Stimulated activated naive CD8-positive, alpha-beta T cell treated with anti-CD3 and anti-CD28 coated beads, Interleukin-15, Interleukin-2, amounts not matched to agents 100 ng/mL and 50 ng/mL, for 24 hours (primary cell): Measurements from ENCODE around the gene ENTPD5.
A peak's percentile ranks its signal among the peaks of the same experiment; 100 is the strongest.

Source experiments
- H3K27ac Mint-ChIP-seq: one replicate; pipeline ENCODE4 v1.8.0; 2021; ENCODE audit warnings: mild to moderate bottlenecking, mixed read lengths
- H3K27me3 Mint-ChIP-seq: one replicate; pipeline ENCODE4 v1.8.0; 2021; ENCODE audit warnings: mixed read lengths
- H3K36me3 Mint-ChIP-seq: one replicate; pipeline ENCODE4 v1.8.0; 2021; ENCODE audit warnings: low read depth, mixed read lengths
- H3K4me1 Mint-ChIP-seq: one replicate; pipeline ENCODE4 v1.8.0; 2021; ENCODE audit warnings: low read depth, mixed read lengths
- H3K4me3 Mint-ChIP-seq: one replicate; pipeline ENCODE4 v1.8.0; 2021; ENCODE audit warnings: mild to moderate bottlenecking, mixed read lengths
- H3K9me3 Mint-ChIP-seq: one replicate; pipeline ENCODE4 v1.8.0; 2021; ENCODE audit warnings: mixed read lengths

Gene ENTPD5

DNA sequence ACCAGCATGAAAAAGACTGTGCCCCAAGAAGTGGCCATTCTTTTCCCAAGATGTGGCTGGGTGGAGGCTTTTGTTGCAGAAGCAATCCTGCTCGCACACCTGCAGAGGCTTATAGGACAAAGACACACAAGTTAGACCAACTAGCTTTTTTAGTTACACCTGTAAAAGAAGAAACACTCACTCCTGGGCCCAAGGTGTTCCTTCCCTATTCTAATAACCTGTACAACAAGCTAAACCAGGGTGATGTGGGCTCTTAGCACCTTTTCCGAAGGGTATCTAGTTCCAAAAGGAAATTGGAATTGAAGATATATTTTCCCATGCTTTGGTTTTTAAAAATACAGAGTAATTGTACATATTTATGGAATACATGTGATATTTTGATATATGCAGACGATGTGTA is 31.0 kb downstream of the ENTPD5 start:
- no peaks in the 10 kb centered on the region for H3K27me3 Mint-ChIP-seq
- no peaks in the 10 kb centered on the region for H3K9me3 Mint-ChIP-seq
- no peak overlapping the region for H3K27ac Mint-ChIP-seq

DNA sequence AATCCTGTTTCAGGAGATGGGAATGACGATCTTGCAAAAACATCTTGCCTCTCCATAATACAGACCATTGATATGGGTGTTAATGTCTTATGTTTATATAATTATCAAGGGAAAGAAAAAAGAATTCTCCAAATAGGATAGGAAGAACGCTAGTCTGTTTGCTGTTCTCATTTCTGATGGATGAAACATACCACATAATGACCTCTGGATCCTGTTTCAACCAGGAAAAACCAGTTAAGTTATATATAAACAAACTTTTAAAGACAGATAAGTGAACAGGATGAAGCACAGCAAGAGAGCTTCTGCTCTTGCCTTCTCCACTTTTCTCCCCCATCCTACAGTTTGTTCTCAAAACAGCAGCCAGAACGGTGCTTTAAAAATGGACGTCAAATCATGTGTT is 41.2 kb downstream of the ENTPD5 start:
- no peaks in the 10 kb centered on the region for H3K9me3 Mint-ChIP-seq
- H3K36me3 Mint-ChIP-seq: peaks cover 16% of the 10 kb centered on the region
- H3K27ac Mint-ChIP-seq: no peak overlapping the region
- no peaks in the 10 kb centered on the region for H3K4me1 Mint-ChIP-seq
- H3K4me3 Mint-ChIP-seq: no peak overlapping the region
- H3K27me3 Mint-ChIP-seq: no peaks in the 10 kb centered on the region

More for the DNA sequence above, 31.0 kb downstream of the ENTPD5 start:
- Mint-ChIP-seq H3K4me3 (no peak overlapping the region), H3K36me3 (peaks cover 24% of the 10 kb centered on the region), H3K4me1 (no peaks in the 10 kb centered on the region)

DNA sequence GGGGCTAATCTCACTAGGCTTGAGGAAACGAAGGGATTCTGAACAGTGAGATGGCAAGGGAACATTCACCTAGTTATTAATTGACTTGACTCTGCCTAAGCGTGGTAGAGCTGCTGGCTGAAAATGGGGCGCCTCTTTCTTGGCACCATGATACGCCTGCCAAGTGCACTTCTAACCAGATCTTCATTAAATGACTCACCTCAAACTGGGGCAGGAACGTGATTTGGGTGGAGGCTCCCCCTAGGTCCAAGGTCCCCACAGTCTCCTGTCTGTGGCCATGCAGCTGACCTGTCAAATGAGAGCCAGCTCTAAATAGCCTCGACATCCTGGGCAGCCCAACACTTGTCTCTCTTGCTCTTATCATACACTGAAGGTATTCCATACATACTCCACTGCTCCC is 43.0 kb downstream of the ENTPD5 start:
- no peak overlapping the region for H3K27ac Mint-ChIP-seq
- no peaks in the 10 kb centered on the region for H3K9me3 Mint-ChIP-seq
- H3K4me1 Mint-ChIP-seq: no peaks in the 10 kb centered on the region
- no peaks in the 10 kb centered on the region for H3K27me3 Mint-ChIP-seq
- no peak overlapping the region for H3K4me3 Mint-ChIP-seq
- H3K36me3 Mint-ChIP-seq: peaks cover 18% of the 10 kb centered on the region

DNA sequence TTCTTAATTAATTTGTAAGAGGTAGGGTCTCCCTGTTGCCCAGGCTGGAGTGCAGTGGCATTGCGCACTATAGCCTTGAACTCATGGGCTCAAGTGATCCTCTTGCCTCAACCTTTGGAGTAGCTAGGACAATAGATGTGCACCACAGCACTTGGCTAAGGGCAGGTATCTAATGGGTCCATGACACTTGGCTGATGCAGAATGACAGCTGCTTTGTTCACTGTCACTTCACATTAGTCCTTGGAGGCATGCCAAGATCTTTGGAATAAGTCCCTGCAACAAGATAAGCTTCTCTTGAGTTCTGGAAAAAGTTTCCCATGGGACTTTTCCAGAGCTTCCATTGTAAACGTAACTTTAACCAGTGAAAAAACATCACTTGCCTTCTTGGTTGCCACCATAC is 45.6 kb downstream of the ENTPD5 start:
- Mint-ChIP-seq H3K36me3 (peaks cover 23% of the 10 kb centered on the region), H3K27me3 (no peaks in the 10 kb centered on the region)

DNA sequence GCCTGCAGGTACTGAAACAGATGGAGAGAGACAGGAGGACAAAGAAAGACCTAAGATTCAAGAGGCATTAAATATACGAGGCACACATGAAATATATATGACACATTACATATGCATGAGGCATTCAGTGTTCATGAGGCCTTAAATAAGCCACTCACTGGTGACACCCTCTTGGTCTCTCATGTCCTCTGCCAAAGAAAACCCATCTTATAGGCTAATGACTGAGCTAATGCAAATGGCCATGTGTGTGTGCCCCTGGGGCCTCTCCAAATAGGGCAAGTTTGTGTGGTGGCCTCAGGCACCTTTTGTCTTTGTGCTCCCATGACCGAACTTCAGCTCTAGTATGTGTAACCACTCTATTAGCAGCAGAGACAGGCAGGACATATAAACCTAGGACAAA is 50.2 kb downstream of the ENTPD5 start:
- no peak overlapping the region for H3K27ac Mint-ChIP-seq
- no peaks in the 10 kb centered on the region for H3K9me3 Mint-ChIP-seq
- peaks cover 23% of the 10 kb centered on the region for H3K36me3 Mint-ChIP-seq
- no peaks in the 10 kb centered on the region for H3K27me3 Mint-ChIP-seq
- H3K4me3 Mint-ChIP-seq: no peak overlapping the region
- H3K4me1 Mint-ChIP-seq: no peaks in the 10 kb centered on the region

More for the DNA sequence above, 45.6 kb downstream of the ENTPD5 start:
- Mint-ChIP-seq H3K9me3 (no peaks in the 10 kb centered on the region), H3K4me1 (no peaks in the 10 kb centered on the region), H3K4me3 (no peak overlapping the region), H3K27ac (no peak overlapping the region)

DNA sequence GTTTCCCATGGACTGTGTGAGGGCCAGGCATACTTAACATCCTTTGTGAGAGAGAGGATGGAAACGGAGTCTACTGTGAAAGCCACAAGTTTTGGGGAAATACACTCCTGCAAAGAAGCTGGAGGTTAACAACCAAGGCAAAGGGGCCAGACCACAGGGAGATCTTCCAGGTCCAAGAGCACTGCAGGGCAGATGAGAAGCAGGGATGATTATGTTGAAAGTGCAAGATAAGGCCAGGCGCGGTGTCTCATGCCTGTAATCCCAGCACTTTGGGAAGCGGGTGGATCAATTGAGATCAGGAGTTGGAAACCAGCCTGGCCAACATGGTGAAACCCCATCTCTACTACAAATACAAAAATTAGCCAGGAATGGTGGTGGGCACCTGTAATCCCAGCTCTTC is 53.9 kb downstream of the ENTPD5 start:
- Mint-ChIP-seq H3K36me3 (peaks cover 42% of the 10 kb centered on the region), H3K9me3 (no peaks in the 10 kb centered on the region), H3K27ac (no peak overlapping the region)

DNA sequence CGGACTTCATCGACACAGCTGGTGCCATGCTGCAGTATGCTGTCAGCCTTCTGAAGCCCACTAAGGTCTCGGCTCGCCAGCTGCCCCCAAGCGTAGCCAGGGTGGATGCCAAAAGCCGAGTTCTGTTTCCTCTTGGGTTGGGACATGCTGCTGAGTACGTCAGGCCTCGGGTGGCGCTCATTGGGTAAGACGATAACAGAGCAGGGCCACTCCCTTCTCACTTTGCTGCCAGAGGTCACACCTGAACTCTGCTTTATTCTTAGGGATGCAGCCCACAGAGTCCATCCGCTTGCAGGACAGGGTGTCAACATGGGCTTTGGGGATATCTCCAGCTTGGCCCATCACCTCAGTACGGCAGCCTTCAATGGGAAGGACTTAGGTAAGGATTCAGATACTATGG is 57.9 kb downstream of the ENTPD5 start:
- Mint-ChIP-seq H3K9me3 (no peaks in the 10 kb centered on the region), H3K4me3 (no peak overlapping the region), H3K36me3 (peaks cover 36% of the 10 kb centered on the region), H3K27me3 (no peaks in the 10 kb centered on the region), H3K27ac (no peak overlapping the region), H3K4me1 (no peaks in the 10 kb centered on the region)

More for the DNA sequence above, 53.9 kb downstream of the ENTPD5 start:
- Mint-ChIP-seq H3K4me1 (no peaks in the 10 kb centered on the region), H3K4me3 (no peak overlapping the region), H3K27me3 (no peaks in the 10 kb centered on the region)

DNA sequence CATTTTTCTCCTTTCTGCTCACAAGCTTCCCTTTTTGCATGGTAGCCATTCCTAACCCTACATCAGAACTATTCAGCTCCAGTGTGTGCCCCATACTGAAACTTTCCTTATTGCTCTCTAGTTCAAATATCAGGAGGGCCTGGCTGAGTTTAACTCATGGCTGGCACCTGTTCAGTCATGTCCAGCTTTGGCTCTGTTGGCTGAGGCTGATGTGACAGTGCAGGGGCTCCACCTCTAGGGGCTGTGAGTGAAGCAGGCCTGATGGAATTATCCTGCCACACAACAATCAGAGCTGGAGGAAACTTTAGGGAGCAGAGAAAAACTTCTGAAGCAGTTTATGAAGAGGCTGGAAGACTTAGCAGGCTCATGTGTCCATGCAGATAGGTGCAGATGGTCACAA is 60.5 kb downstream of the ENTPD5 start:
- Mint-ChIP-seq H3K36me3 (peaks cover 42% of the 10 kb centered on the region), H3K9me3 (no peaks in the 10 kb centered on the region), H3K27ac (no peak overlapping the region), H3K4me3 (no peak overlapping the region), H3K27me3 (no peaks in the 10 kb centered on the region), H3K4me1 (no peaks in the 10 kb centered on the region)

DNA sequence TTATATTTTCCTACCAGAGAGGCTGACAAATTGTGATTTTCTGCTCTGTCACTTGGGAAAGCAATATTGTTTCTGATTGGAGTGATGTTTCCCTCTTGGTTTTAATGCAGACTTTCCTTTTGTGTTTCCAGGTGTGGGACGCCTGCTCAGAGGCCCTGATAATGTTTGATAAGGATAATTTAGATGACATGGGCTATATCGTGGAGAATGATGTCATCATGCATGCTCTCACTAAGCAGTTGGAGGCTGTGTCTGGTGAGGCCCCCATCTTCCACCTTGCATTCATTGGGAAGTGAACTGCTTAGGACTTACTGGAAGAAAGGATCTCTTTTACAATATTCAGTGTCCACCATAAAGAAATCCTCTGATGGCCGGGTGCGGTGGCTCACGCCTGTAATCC is 63.4 kb downstream of the ENTPD5 start:
- peaks cover 26% of the 10 kb centered on the region for H3K36me3 Mint-ChIP-seq
- H3K9me3 Mint-ChIP-seq: no peaks in the 10 kb centered on the region
- peaks cover 11% of the 10 kb centered on the region for H3K4me1 Mint-ChIP-seq
- no peaks in the 10 kb centered on the region for H3K27me3 Mint-ChIP-seq
- H3K27ac Mint-ChIP-seq: no peak overlapping the region
- no peak overlapping the region for H3K4me3 Mint-ChIP-seq

DNA sequence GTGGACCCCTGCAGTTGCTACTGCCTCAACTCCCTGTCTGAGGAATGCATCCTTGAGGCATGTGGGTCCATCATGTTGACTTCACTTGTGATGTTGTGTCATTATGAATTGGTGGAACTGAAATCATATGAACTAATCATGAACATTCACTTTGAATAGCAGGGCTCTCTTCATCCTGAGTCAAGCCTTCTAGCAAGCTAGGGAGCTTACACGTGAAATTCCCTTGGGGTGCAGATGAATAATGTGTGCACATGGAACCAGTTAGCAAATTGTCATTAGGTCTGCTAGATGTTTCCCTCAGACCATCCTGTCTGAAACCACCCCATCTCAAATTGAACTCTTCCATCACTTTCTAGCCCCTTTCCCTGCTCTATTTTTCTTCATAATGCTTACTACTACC is 65.4 kb downstream of the ENTPD5 start:
- H3K27me3 Mint-ChIP-seq: no peaks in the 10 kb centered on the region
- no peaks in the 10 kb centered on the region for H3K9me3 Mint-ChIP-seq
- H3K4me1 Mint-ChIP-seq: peaks cover 14% of the 10 kb centered on the region
- peak overlapping the region; percentile 0 for H3K27ac Mint-ChIP-seq
- H3K36me3 Mint-ChIP-seq: peaks cover 21% of the 10 kb centered on the region
- no peak overlapping the region for H3K4me3 Mint-ChIP-seq

DNA sequence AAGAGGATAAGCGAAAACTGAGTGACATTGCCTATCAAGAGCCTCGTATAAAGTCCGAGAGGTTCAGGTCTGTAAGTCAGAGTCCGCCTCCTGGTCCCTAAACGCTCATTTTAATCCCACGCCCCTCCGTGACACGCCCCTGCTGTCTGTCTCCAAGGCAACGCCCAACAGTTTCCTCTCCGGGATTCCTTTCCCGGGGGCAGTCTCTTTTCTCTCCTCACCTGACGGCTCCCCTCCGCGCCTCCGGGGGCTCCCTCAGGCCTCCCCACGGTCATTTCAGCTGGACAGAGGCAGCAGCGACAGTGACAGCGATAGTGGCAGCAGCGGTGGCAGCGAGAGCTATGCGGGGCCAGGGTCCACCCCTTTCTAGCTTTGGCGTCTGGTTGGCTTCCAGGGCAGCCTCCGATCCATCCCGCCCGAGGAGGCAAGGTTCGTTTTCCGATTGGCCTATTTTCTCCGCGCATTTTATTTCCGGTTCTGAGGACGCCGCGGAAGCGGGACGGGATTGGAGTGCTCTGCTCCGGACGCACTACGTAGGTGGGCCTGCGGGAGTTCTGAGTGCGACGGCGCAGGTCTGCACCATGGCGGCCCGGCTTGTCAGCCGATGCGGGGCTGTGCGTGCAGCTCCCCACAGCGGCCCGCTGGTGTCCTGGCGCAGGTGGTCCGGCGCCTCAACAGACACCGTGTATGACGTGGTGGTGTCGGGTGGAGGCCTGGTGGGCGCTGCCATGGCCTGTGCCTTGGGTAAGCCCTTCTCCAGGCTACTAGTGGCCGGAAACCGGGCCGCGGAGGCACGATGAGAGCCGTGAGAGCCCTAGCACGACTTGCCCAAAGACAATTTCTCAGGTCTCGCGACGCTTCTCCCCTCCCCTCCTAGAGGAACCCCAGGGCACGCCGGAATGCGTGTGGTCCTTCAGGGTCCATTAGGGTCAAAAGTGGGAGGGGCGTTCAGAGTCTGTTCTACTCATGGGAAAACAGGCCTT is 69.0 kb downstream of the ENTPD5 start, which contains the start of the genes COQ6 and FAM161B:
Gene COQ6 (plus strand): TSS at position 551 of the 983 bp plus-strand sequence. CDS start 31 bp downstream, at position 582.
Gene FAM161B (minus strand): TSS at position 343 of the 983 bp plus-strand sequence. CDS start 68 bp downstream, at position 275.
- Mint-ChIP-seq H3K36me3 (peaks cover 5% of the 10 kb centered on the region), H3K4me3 (peak within 1 kb of the TSS; percentile 96), H3K27me3 (no peaks in the 10 kb centered on the region), H3K27ac (peak within 1 kb of the TSS; percentile 90), H3K9me3 (no peaks in the 10 kb centered on the region), H3K4me1 (peaks cover 14% of the 10 kb centered on the region)

DNA sequence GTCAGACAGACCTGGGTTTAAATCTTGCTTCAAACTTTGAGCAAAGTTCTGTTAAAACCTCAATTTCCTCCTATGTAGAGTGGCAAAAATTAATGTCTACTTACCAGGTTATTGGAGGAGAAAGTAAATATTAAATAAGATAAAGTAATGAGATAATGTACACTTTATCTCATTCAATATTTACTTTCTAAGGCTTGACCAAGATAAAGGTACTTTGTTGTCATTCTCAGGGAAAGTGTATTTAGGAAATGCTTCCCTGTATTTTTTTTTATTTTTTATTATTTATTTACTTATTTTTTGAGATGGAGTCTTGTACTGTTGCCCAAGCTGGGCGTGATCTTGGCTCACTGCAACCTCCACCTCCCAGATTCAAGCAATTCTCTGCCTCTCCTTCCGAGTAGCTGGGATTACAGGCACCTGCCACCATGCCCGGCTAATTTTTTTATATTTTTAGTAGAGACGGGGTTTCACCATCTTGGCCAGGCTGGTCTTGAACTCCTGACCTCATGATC is 73.9 kb downstream of the ENTPD5 start:
- Mint-ChIP-seq H3K4me1 (no peaks in the 10 kb centered on the region), H3K9me3 (no peaks in the 10 kb centered on the region), H3K4me3 (no peak overlapping the region), H3K27ac (no peak overlapping the region), H3K27me3 (no peaks in the 10 kb centered on the region), H3K36me3 (no peaks in the 10 kb centered on the region)

DNA sequence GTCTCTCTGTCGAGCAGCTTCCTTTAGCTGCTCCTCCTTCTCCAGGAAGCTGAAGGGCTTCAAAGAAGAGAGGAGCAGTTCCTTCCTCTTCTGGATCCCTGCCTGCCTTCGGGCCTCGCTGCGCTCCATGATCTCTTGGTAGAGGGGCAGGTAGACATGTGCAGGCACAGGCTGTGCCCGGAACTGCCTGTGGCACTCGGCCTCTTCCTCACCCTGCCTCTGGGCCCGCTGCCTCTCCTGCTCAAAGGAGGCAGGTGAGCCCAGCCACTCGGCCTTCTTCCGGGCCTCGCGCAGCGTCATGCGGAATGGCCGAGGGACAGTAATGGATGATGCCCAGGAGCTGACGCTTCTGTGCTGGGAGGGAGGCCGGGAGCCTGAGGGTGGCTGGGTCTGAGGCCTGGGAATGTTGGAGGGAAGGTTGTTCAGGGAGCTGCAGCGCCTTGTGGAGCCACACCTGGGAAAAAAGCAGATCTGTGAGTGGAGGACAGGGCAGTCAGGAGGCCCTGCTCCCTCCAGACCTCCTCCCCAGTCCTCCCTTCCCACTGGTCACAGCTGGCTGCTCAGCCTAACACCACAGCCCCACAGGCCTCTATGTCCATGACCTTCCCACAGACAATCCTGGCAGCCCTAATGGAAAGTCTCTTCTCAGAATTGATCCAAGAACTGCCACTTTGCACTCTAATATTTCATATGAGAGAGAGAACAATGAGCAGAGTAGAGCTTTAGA is 74.5 kb downstream of the ENTPD5 start:
- Mint-ChIP-seq H3K27ac (no peak overlapping the region), H3K27me3 (no peaks in the 10 kb centered on the region), H3K36me3 (no peaks in the 10 kb centered on the region), H3K4me1 (no peaks in the 10 kb centered on the region), H3K9me3 (no peaks in the 10 kb centered on the region), H3K4me3 (no peak overlapping the region)

DNA sequence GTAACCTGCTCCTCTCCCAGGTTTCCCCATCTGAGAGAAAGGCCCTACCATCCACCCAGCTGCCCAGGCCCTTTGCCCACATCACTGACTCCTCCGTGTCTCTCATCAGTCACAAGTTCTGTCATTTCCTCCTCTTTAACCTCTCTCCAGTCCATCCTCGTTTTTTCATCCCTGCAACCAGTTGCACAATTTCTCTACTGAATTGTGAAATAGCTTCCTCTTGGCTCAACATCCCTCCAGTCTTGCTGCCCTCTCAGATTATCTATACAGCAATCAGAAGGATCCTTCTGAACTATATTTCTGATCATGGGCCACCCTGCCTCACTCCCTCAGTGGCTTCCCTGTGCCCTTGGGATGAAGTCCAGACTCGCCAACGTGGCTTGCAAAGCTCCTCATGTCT is 76.0 kb downstream of the ENTPD5 start:
- H3K27ac Mint-ChIP-seq: no peak overlapping the region

DNA sequence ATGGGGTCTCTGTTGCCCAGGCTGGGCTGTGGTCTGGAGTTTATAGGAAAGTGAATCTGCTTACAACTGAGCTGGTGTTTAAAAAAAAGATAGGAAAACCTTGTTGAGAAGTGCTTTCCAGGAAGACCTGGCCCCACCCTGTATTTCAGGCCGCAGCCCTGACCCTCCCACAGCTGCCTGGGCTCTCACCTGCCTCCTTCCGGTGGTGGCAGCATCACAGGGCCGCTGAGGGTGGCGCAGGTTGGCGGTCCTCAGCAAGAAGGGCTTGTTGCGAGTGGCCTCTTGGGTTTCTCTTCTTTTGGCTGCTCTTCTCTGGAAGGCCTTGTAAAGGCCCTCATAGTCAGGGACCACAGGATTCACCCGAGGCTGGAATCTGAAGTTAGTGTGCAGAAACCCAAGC is 76.9 kb downstream of the ENTPD5 start:
- H3K4me1 Mint-ChIP-seq: no peaks in the 10 kb centered on the region
- H3K4me3 Mint-ChIP-seq: no peak overlapping the region
- H3K27ac Mint-ChIP-seq: no peak overlapping the region
- no peaks in the 10 kb centered on the region for H3K36me3 Mint-ChIP-seq
- no peaks in the 10 kb centered on the region for H3K27me3 Mint-ChIP-seq
- H3K9me3 Mint-ChIP-seq: no peaks in the 10 kb centered on the region

More for the DNA sequence above, 76.0 kb downstream of the ENTPD5 start:
- Mint-ChIP-seq H3K4me1 (no peaks in the 10 kb centered on the region), H3K4me3 (no peak overlapping the region), H3K27me3 (no peaks in the 10 kb centered on the region), H3K9me3 (no peaks in the 10 kb centered on the region), H3K36me3 (no peaks in the 10 kb centered on the region)
